T-helper 2 cell treated with Interferon-gamma antibody and Interleukin-4, amounts not matched to agents 100 ng/mL and 5 ng/mL, for 36 hours (primary cell): Measurements from ENCODE around the gene PROM1. TPM values are rescaled to one million over a fixed set of nuclear protein-coding genes. Genes with fewer than 3 reads are reported as not detected.

Experiments
- intact Hi-C: fragments of 100-400 bp; cut with micrococcal nuclease; formaldehyde crosslinking; loops from one replicate; pipeline ENCODE4 v1.15.1; 2023
- total RNA-seq: library from RNA; stranded (reverse); gene quantifications from 2 replicates; pipeline ENCODE4 v1.2.3, GENCODE V29; 2022

The PROM1 gene
- total RNA-seq, 1 donor from 2014 or later, result not detected

DNA sequence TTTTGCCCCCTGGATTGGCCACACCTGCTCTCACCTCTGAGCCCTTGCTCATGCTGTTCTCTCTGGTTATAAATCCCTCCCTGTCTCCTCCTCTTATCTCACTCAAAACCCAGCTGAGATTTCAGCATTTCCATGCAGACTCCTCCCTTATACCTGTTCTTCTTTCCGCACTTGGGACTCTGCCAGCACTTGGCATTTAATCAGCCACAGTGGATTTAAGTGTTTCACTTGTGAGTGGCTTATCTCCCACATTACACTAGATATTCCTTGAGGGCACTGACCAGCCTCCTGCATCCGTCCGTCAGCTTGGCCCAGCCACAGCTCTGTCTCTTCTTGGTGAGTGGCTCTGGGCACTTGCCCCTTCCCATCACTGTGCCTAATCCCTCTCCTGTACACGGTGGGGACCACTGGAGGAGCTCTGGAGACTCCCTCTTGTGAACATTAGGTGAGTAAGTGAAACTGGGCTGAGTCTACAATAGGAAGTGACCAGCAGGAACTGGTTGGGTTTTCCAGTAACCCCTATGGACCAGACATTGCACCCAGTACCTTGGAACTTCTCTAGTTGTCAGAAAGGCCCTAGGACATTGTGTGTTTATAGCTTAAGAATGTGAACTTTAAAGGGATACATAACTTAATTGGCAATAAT is 165.2 kb downstream of the PROM1 start:
- intact Hi-C loops, result no loop called here

Other genes with a start within 250 kb of the PROM1 start
- not detected in 2 replicates for gene FGFBP1, start 145.3 kb downstream of the PROM1 start, total RNA-seq
- 0.36 and 1.1 TPM in 2 replicates for gene FGFBP2, start 120.8 kb downstream of the PROM1 start, total RNA-seq
- 36.8 and 37.6 TPM in 2 replicates for gene TAPT1, start 142.4 kb upstream of the PROM1 start, total RNA-seq